ENCODE data around the gene PRSS50. TPM values are rescaled to one million over a fixed set of nuclear protein-coding genes. Genes with fewer than 3 reads are reported as not detected.

PRSS50 gene
- polyA plus RNA-seq, 3 donors, result 1.4 to 2.4 (median 2.0) TPM

DNA sequence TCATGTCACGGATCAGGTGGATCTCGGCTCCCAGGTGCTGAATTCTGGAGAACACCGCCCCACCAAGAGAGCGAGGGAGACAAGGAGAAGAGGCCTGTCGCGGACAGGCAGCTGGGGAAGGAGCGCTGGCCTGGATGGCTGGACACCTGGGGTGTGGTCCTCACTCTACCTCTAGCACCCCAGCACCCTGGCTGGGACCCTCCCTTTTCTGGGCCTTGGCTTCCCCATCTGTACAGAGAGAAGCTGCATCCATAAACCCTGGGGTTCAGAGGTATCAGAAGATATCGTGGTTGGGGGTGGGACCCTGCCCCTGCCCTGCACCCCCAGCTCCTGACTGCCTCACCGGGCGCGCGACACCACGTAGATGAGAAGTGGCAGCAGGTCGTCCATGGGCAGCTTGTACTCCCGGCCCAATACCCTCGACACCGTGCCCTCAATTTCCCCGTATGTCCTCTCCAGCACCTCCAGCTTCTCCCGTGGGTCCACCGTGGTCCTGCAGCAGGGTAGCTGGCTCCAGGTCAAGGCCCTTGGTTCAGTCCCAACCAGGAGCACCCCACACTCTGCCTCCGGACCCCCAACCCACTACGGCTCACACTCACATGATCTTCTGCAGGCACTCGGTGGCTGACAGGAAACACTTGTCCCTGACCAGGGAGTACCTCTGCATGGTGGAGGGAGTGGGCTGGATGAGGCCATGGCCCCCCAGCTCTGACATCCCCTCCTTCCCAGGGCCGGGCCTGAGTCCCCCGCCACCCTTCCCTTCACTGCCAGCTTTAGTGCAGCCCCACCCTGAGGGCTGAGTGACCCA is 45.9 kb downstream of the PRSS50 start:
- no peak for DNase-seq (ENCODE audit: low read depth in 3 of 3, low spot score in 2 of 3)

DNA sequence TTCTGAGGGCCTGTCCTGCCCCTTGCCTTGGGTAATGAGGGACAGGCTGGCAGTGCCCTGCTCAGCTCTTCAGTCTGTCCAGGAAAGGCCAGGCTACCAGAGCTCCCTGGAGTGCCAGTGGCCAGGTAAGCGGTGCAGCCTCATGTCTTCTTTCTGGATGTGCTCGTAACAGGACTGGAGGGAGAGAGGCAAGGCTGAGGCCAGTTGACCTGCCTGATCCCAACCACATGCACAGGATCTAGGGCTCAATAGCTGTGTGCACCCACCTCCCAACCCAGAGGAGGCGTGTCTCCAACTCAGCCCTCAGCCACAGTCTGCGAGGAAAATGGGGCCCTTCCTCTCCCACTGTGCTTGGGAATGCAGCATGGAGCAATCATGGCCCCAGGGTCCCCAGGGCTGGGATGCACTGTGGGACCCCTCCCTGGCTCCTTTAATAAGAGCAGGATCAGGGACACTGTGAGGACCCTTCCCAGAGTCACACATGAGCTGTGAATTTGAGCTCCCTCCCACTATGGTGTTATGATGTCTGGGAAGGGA is 46.7 kb downstream of the PRSS50 start:
- DNase-seq (ENCODE audit: low read depth in 3 of 3, low spot score in 2 of 3), result no peak

DNA sequence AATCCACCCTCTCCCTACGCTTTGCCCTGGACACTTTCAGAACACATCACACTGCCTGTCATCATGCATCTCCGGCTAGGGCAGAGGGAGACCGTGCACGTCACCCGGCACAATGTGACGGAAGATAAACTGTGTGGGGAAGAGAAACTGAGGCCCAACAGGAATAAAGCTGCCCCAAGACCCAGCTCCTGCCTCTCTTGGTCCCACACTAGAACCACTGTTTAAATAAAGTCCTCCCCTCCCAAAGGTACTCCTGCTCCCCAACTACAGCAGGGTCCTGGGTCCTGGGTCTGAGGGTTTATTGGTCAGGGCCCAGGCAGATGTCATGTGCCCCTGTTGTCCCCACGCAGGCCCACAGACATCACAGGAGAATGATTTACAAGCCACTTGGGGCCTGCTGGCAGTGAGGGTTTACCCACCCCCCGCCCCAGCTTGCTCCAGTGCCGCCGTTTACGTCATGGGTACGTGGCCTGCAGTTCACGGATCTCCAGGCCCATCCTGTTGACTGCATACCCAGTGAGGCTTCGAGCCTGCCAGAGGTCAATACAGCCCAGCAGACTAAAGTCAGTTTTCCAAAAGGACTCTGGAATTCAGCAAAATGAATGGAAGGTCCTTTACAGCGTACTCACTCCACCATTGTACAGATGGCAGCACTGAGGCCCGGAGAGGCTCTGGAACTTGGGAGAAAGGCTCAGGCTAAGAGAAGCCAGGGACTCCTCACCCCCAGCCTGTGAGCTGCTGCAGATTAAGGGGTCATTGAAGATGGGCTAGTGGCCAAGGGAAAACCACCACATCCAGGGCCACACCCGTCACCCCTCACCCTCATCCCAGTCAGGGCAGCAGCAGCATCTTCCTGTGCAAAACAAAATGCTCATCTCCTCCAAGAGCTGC is 47.4 kb downstream of the PRSS50 start:
- DNase-seq (ENCODE audit: low read depth in 3 of 3, low spot score in 2 of 3), result no peak

DNA sequence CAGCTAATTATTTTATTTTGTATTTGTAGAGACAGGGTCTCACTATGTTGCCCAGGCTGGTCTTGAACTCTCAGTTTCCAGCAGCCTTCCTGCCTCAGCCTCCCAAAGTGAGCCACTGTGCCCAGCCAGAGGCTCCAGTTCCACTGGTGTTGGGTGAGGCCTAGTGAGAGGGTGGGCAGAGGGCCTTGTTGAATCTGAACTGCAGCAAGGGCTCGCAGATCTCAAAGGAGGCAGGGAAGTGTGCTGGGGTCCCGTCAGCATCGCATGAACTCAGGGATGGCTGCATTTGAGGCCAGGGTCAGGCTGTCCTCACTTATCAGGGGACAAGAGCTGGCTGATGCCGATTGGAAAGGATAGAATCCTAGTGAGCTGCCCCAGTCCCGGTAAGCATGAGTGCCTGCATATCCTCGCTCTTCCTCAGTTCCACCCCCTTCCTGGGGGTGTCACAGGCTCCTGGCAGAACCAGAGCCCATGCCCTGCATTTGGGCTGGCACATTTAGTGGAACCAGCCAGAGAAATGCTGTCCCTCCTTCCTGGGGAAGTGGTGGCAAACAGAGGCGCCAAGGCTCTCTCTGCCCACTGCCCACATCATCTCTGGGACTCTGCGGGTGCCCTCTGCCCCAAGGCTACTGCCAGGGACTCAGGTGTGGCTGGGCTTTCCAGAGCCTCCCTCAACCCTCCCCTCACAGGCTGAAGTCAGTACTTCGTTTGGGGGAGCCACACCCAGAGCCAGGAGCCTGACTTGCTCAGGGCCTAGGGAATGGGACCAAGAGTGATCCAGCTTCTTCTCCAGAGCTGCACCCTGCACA is 48.3 kb downstream of the PRSS50 start:
- DNase-seq (ENCODE audit: low read depth in 3 of 3, low spot score in 2 of 3), result no peak

DNA sequence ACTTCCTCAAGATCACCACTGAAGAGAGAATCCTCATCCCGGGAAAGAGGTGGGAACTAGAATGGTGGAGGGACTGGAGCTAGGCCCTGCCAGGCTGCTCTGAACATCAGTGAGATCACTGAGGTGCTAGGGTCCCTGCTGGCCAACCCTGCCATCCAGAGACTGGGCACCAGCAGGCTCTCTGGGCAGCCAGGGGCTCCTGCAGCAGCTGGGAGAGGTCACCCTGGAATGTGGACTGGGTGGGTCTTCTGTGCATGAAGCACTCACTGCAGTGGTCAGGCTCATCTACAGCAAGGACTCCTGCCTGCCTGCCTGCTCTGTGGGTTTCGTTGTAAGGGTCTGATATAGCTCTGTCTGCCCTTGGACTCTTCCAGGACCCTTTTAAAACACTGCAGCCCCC is 49.1 kb downstream of the PRSS50 start:
- no peak for DNase-seq (ENCODE audit: low read depth in 3 of 3, low spot score in 2 of 3)

DNA sequence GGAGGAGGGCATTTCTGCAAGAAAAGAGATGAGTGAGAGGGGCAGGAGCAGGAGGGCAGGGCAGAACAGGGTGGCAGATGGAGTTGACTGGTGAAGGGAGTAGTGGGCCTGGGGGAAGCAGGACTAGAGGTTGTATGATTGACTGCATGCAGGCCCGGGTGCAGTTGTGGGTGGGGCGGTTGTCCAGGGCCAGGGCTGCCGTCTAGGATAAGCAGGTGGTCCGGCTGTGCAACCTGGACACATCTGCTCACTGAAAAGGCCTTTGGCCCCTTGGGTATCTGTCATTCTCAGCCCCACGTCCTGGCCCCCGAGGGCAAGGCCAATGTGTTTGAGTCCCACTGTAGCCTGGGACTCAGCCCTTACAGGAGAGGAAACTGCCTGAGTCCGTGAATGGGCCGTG is 49.6 kb downstream of the PRSS50 start:
- DNase-seq (ENCODE audit: low read depth in 3 of 3, low spot score in 2 of 3), result no peak

DNA sequence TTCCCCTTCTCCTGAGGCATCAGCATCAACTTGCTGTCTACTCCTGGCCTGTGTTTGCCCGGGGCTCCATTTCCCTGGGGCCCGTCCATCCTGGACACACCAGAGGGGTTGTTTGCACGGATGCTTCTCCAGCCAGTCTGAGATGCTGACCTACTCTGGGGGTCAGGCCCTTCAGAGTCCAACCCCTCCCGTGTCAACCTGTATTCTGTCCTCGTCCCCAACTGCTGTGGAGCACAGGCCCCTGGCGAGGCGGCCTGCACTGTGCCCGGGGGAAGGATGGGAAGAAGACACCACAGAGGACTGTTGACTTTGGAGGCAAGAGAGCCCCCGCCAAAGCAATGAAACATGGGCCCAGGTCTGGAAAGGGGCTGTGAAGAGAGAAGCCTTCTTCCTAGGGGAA is 50.0 kb downstream of the PRSS50 start:
- no peak for DNase-seq (ENCODE audit: low read depth in 3 of 3, low spot score in 2 of 3)

DNA sequence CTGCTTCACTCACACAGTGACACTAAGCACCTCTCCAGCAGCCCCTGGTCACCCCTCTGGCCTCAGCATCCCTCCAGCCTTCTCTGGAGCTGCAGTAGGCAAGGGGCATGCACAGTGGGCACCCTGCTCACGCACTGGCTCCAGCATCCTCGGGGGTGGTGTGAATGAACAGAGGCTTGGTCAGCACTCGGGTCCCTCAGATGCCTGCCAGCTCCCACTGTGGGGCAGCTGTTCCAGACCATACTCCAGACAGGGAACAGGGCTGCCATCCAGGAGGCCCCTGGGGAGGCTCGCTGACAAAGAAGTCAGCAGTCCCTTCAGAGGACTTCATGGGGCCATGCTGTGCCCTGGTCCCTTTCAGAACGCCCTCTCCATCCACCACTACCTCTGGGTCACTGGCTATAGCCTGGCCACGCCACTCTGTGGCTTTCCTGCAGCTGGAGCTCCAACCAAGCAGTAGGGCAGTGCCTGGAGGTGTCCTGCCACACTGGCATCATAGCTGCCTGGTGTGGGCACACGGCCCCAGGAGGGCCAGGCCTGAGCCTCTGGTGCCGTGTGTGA is 50.5 kb downstream of the PRSS50 start:
- no peak for DNase-seq (ENCODE audit: low read depth in 3 of 3, low spot score in 2 of 3)

DNA sequence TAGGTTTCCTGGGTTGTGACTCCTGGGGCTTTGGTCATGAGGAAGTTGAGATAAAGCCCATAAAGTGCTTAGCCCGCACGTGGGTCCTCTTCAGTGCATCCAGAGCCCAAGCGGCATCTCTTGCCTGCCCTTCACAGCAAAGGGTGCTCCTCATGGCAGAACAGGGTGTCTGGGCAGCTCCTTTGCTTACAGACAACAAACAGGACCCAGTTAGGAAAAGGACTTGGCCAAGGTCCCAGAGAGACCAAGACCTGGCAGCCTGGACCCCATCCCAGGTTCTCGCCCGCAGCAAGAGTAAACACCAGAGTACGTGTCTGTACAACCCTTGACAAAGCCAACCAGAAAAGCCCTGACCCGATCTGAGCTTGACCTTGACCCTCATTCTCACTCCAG is 51.2 kb downstream of the PRSS50 start:
- DNase-seq (ENCODE audit: low read depth in 3 of 3, low spot score in 2 of 3), result no peak

DNA sequence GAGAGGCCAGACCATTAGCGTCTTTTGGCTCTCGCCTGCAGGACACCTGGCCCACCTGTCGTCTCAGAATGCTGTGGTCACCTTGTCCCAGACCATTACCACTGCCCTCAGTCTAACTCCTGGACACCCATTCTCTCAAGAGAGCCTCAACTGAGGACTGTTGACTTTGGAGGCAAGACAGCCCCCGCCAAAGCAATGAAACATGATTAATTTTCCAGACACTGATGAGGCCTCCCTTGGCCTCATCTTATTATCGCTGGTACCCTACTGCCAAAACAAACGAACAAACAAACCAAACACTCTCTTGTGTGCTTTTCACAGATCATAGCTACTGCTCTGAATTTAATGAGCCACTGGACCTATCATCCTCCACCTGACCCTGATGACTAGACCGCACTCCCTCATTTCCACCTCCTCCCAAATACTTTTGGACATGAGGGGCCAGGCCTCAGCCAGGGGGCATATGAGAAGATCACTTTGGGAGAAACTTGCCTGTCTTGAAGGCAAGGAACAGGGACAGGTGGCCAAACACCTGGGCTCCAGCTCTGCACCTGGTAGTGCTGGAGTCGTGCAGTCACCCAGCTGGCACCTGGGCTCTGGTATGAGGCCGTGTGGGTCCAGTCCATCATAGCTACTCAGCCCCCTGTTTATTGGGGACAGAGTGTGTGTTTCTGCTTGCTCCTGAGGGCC is 51.8 kb downstream of the PRSS50 start:
- DNase-seq (ENCODE audit: low read depth in 3 of 3, low spot score in 2 of 3), result no peak

DNA sequence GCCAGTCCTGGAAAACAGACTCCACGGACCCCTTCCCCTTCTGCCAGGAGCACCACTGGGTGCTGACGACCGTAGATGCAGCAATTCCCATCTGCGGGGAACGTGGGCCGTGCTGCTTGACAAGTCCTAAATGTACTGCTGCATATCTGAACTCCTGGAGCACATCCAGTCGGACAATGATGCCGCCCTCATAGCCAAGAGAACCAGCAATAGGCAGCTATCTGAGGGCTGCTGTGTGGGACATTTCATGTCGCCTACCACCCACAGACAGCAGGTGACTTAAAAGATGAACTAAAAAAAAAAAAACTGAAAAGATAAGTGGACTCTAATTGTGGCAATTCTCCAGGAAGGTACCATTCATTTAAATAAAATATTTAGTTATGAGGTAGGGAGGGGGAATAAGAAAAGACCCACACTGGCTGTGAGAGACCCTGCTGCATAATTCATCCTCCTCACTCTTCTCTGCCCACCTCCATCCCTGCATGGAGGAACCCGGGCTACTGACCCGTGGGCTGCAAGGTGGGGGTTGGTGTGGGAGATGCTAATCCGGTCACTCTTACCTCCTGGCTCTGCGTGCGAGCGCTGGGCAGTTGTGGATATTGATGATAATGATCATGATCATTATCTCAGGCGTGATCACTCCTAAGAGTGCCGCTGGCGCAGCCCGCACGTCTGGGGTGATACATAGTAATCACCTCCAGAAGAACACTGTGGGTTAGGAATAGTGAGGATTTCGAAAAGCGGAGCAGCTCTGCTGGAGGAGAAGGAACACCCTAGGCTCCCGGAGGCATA is 52.5 kb downstream of the PRSS50 start:
- no peak for DNase-seq (ENCODE audit: low read depth in 3 of 3, low spot score in 2 of 3)

DNA sequence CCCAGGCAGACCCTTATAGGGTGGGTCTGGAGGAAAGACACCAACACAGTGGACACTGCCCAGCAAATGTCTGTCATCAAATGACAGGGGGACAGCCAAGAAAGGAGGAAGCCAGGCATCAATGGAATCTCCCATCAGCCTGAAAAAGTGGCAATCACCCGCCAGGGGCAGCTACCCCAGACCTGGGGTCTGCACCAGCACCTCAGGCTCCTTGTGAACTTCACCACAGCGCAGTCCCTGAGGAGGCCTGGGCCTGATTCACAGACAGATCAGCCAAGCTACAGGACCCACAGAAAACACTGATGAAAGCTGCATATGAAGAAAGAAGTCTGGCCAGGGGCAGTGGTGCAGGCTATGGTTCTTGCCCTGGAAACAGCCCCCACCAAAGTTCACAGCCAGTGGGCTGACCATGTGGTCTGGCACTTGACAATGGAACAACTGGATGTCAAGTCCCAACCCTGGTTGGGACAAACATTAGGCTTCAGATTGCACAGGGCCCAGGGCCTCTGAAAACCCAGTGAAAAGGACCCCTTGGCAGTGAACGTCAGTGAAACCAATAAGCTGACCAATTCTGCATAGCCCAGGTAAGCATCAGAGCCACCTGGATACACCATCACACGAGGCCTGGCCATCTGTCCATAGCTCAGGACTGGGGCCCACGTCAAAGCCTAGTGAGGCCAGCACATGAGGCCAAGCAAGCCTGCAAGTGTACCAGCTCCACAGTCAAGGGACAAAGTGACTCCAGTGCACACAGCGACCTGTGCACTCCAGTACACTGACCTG is 53.3 kb downstream of the PRSS50 start:
- DNase-seq (ENCODE audit: low read depth in 3 of 3, low spot score in 2 of 3), result no peak

DNA sequence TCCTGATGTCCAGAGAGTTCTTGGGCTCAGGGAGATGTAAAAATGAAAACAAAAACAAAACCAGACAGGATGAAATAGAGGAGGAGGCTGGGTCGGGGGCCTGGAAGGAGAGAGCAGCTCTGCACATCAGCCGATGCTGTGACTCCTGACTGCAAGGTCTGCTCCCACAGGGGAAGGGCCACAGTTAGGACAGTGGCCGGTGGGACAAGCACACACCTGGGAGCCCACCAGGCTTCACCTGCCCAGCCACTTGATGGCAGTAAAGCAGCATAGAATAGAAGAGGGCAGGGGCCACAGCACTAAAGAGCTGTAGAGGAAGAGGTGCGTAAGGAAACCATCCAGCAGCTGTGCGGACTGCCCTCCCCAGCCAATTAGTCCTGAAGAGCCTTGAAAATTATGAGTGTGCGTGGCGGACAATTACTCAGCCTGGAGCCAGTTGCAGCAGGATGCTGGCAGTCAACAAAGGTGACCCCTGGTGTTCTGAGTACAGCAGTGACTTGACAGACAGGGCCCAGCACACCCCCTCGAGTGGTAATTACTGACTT is 54.0 kb downstream of the PRSS50 start:
- DNase-seq (ENCODE audit: low read depth in 3 of 3, low spot score in 2 of 3), result peak in 1 of 3 donors; percentile 31

DNA sequence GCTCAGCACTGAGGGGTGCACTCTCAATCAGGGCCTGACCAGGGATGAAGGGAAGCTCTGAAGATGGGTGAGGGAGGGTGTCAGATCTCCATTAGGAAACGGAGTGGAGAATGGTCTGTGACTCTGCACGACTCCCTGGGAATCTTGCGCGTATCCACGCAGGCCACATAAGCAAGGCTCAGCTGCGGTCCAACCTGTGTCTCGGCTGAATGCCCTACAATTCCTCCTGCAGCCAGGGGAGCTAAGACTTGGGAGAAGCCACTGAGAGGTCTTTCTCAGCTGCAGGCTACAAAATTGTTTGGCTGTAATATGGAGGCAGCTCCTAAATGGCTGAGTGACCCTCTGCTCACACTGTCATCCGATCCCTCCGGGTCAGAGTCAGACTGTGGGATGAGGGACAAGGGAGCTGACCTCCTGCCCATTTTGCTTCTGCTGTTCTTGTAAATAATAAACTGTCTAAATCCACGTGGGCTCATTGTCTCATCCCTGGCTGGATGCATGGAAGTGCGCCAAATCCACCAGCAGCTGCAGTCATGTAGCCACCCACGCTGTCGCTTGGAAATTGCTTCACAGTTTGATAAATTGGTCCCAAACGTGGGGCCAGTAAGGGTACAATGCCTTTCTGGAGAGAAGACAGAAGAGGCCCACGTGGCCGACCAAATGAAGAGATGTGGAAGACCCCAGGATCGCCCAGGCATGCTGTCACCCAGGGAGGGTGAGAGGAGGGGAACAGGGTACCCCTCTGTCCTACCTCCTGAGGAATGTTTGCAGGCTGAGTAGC is 54.7 kb downstream of the PRSS50 start:
- DNase-seq (ENCODE audit: low read depth in 3 of 3, low spot score in 2 of 3), result peak; percentile 54 to 69 (median 61)

Measured in right renal cortex interstitium (tissue), 3 donors.